Stimulated activated CD8-positive, alpha-beta memory T cell treated with anti-CD3 and anti-CD28 coated beads, Interleukin-15, amount 100 ng/mL, for 24 hours (primary cell): ENCODE measurements around the gene MED13L.

Source experiments
- DNase-seq: peaks from one replicate; pipeline ENCODE4 v3.0.0-alpha.2; 2020; ENCODE audit warnings: low read depth

The MED13L gene

DNA sequence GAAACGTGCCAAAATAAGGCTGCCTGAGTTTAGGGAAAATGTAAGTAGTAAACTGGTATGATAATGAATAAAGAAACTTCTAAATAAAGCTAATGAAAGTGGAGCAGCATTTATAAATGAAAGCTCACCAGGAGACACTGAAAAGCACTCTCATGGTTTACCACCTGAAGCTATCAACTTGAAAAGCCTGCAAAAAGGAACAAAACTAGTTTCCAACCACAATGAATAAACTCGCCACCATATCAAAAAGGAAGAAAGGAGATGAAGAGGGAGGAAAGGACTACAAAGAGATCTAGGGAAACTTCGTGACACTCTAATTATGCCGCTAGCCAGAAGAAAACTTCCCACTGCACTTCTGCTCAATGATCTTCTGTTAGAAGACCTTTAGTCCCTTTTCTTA is 66.7 kb downstream of the MED13L start:
- DNase-seq: no peak

DNA sequence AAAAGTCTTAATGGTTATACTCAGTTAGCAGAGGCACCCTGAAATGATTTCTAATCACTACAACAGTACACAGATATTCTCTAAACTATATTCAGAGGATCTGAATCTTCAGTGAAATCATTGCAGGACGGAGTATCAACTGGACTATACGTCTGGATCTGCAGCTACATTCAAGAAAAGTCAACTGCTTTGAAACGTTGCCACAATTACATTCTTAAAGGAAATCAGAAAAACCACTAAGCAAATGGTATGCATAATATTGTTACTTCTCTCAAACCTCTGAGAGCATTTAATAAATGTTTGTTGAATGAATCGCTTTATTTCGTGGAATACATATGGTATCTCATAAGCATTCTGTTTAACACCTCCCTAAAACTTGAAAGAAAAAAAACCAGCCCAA is 67.4 kb downstream of the MED13L start:
- no peak for DNase-seq

DNA sequence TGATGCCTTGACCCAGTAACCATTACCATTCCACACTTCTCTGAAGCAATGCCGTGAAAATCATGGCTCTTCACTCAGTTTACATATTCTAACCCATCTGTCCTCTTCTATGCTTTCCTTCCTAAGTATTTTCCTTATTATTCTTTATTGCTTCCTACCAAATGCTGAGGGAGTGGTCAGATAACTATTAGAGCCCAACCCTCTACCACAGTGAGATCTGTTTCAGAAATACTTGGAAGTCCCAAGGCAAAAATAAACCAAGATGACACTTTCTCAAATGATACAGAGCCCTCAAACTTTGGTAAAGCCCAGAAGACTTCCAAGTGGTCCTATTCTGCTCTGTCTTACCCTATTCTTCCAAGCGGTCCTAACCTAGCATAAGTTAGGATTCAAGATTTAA is 68.0 kb downstream of the MED13L start:
- no peak for DNase-seq

DNA sequence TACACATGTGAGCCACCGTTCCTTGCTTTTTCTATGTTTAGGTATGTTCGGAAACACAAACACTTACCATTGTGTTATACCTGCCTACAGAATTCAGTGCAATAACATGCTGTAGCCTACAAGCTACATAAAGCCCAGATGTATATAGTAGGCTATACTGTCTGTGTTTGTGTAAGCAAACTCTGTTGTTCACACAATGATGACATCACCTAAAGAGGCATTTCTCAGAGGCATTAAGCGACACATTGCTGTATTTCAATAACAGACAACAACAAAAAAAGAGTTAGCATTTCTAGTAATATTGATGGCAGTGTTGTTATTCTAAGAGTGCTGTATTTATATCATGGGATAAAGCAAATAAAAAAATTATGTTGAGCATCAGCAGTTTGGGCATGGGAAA is 70.2 kb downstream of the MED13L start:
- no peak for DNase-seq

DNA sequence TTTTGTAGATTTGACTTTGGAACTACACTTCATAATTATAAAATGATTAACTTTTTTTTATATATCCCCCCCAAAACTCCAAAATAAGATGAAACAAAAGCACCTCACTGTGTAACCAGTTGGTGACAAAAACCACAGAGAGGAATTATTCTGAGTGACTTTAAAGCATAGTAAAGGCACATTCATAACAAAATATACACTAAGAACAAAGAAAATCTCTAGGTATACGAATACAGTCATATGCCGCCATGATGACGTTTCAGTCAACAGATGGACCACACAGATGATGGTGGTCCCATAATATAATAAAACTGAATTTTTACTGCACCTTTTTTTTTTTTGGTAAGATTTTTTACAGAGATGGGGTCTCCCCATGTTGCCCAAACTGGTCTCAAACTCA is 70.7 kb downstream of the MED13L start:
- no peak for DNase-seq

DNA sequence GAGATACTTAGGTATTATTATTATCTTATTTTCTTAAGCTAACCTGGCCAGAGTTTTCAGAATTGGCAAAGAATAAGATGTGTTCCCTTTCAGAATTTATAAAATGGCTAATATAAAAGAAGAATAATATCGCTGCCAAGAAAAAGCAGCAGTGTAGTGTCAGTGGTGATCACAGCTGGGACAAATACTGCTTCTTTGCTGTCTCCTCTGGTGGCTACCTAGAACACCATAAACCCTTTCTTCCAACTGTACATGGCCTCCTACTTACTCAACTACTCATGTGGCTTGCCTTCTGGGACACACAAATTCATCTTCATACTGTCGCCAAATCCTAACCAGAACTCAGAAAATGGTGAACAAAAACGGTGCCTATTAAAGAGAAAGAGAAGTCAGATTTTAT is 72.7 kb downstream of the MED13L start:
- no peak for DNase-seq

DNA sequence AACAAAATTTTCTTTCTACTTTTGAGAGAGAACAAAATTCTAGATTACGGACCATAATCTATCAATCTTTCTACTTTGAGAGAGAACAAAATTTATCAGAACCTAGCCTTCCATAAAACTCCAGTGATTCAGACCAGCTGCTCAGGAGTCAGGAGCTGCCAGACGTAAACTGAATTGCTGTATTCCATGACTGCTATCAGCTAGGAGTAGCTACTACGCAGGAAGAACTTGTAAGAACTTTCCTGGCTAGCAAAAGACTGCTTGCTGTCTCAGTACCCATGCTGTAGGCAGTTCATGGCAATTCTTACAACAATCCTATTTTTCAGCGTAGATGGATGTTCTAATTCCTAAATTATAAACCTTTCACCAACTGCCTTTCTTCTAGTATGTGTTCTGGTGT is 73.3 kb downstream of the MED13L start:
- DNase-seq: no peak

DNA sequence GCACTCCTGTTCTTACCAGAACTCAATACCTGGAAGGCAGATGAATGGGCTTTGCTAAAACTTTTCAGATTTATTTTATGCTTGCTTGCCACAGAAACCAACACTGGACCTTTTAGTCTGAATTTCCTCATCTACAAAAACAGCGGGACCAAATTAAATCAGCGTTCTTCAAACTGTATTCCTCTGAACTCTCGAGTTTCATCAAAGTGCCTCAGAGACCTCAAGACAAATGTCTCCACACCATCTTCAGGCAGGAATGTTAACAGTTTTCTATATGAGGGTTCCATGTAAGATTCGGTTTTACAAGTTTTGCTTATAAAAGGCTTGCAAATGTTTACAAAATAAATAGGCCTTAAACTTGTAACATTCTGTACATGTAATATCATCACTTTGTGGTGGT is 74.6 kb downstream of the MED13L start:
- no peak for DNase-seq

DNA sequence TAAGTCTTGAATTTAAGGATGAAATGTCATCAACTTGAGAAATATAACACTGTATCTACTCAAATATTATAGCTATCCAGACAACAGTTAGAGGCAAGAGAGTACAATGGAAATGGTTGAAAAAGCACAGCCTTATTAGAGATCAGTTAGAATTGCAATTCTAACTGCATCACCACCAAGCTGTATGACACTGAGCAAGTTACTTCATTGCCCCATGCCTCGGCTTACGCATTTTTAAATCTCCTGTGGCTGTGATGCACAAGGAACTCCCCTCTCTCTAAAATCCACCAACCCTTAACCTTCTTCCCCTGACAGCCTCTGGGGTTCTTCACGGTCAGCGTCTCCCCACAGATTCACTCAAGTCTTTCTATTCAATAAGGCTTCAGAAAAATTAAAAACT is 75.1 kb downstream of the MED13L start:
- DNase-seq: no peak

DNA sequence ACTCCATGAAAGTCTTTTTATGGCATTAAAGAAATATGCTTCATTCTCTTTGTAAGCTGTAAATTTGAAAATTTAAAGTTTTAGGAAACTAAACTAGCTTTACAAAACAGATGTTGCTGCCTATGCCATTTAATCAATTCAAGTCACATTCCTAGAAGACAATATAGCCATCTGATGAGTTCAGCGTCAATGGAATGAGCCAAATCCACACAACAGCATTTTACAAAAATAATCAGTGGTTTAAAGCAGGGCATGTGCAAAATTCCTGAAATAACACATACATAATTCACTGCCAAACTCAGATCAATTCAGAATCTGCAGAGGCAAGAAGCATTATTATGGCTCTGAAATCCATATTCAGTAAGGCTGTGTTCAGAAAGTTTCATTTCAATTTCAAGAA is 75.6 kb downstream of the MED13L start:
- no peak for DNase-seq

DNA sequence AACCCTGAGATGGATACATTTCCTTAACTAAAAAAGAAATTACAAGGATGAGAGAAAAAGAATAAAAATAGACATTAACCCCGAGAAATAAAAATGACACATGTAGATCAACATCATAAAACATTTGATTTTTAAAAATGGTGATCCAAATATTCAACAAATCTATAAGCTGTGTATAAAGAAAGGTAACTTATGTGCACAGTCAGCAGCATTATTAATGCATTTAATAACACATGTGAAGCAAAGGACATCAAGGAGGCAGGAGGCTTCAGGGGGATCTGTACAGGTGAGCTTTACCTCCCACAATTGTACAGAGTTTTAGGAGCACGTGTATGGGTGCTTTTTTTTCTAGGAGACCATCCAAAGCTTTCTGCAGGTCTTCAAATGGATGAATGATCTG is 76.1 kb downstream of the MED13L start:
- DNase-seq: no peak

DNA sequence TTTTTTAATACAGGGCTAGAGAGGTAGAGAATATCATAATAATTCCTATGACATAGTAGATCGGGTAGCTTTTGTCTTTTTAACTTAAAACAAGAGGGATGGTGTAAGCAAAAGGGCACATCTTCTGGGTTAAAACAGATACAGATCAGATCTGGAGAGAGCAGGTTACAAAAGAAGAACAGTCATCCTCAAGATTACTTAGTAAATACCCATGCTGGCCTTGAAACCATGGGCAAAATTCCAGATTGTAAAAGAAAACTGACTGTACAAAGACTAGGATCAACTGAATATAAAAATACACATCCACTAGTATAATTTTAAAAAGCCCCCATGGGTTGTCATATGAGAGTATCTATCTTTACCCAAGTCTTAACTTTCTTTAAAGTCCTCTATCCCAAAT is 76.7 kb downstream of the MED13L start:
- DNase-seq: no peak

DNA sequence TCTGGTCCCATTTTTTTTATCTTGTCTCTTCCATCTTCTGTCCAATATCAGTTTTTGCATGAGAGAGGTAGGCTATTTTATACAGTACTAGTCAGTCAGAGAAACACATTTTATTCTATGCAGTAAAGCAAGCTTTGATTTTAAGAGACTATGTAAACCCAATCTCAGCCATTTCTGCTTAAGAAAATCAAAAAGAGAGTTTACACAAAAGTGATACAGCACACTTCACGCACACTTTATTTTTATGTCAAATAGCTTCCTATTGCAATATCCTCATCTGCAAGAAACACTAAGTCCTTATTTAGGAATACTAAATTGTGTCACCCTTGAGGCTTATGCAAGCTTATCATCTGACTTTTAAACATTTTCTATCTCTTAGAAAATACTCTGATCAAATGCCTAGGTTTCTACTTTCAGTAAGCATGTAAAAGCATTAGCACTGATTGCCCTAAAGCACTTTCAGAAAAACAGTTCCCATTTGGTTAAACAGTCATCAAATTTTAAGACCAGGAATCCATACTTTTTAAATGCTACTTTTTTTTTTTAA is 78.3 kb downstream of the MED13L start:
- no peak for DNase-seq

DNA sequence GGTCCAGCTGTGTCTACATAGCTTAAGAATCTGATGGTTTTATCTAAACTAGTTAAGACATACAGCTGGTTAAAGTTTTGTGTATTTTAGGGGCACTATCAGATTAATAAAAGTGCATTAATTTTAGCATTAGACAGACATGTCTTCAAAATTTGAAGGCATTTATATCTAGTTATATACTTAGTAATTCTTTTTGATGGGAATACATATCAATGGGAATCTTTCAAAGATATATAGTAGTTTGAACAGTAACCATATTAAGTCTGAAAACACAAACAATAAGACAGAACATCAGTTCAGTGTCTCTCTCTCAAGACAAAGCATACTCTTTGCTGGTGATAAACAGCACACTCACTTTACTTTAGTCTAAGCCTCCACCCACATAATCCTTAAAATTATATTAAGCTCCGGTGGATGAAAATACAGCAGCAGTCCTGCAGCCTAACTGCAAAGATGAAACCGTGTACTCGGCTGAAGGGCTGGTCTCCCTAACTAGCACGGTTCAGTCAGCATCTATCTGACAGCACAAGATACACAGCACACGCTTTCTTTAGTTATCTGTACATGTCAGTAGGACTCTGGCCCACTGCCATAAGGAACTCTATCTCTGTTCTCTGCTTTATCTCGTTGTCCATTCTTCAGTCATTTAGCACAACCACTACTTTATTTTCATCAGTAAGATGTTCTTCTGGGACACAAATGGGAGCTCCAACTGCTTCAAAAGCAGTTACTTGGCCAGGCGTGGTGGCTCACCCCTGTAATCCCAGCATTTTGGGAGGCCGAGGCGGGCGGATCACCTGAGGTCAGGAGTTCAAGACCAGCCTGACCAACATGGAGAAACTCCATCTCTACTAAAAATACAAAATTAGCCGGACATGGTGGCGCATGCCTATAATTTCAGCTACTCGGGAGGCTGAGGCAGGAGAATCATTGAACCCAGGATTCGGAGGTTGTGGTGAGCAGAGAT is 80.5 kb downstream of the MED13L start:
- DNase-seq: no peak

DNA sequence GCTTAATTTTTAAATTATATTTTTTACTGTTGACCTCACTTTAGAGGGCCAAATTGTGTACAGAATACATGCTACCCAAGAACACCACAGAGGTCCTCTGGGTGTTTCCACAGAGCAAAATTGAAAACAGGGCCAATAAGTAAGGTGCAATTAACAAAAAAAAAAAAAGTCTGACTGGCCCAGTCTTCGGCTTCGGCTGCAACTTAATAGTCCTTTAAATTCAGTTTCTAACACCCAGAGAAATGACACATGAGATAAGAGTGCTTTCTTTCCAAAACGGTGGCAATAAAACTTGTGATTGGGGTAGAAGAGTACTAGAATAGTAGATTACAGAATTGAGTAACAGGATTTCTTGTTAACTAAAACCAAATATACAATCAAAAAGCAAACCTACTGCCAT is 81.3 kb downstream of the MED13L start:
- no peak for DNase-seq

DNA sequence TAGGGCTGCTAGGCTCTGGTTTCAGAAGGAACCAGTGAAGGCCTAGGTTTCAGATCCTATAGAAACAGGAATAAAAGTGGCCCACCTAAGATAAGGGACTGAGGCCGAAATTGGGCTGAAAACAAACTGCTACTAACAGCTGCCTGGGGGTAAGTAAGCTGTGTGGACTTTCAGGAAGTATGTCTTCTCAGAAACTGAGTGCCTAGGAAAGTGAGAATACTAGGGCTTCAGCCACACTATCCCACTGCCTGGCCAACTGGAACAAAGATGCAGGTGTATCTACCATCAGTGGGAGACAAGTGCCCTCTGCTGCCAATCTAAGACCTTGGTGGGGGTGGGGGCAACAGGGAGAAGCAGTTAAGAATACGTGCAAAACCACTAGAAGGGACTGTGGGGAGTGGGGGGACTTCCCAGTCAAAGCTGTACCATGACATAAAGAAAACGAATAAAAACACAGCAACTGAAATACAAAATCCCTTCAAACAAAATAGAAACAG is 82.5 kb downstream of the MED13L start:
- DNase-seq: no peak

DNA sequence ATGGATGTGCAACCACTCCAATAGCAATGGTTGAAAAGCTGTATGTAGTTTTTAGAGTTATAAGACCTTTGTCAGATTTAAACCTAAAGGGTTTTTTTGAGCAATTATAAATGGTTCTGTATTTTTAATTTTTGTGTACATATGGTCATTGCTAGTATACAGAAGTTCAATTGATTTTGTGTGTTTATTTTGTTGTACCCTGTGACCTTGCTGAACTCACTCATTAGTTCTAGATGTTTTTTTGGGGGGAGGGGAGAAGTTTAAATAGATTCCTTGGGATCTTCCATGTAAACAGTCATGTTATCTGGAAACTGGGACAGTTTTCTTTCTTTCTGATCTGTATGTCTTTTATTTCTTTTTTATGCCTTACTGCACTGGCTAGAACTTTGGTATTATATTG is 87.8 kb downstream of the MED13L start:
- no peak for DNase-seq

DNA sequence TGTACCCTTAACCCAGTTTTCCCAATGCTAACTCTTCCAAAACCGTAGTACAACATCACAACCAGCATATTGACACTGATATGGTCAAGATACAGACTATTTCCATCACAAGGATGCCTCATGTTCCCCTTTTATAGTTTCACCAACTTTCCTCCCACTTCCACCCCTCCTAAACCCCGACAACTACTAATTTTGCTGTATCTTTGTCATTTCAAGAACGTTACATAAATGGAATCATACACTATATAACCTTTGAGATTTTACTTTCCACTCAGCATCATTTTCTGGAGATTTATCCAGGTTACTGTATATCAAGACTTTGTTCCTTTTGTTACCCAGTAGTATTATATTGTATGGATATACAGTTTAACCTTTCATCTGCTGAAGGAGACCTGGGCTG is 88.9 kb downstream of the MED13L start:
- DNase-seq: no peak

DNA sequence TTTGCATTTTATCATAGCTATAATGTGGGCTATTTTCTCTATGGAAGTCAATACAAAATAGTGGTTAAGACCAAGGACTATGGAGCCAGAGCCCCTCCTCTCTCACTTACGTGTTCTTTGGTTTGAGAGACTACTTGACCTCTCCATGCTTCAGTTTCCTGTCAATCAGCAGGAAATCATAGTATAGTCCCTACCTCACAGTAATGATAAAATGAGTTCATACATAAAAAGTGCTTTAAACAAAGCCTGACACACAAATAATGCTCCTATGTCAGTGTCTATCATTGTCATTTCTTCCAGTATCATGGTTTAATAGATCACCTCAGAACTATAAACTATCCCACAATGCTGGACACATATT is 90.4 kb downstream of the MED13L start:
- DNase-seq: no peak

DNA sequence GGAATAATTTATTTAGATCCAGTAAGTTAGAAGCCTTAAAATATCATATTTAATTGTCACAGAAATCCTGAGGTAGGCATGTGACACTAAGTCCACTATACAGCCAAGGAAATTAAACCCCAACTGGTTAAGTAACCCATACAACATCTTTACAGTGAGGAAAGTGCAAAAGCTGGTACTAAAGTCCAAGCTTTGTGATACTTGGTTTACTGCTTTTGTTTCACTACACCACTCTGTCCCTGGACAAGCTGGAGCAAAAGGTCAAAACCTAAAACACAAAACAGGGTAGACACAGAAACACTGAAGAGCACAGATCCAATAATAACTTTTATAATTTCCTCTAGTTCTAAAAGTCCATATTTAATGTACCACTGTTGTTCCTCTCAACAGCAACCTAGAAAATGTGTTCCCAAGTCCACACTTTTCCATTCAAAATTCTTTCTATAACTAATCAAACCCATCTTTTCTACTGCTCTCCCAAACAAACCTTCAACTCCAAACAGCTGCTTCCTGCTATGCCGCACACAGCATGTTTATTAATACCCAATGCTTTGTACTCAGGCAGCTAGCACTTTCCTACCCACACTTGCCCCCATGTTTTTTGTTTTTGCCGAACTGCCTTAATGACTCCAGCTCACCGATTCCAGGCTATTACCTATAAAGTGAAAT is 90.9 kb downstream of the MED13L start:
- no peak for DNase-seq

DNA sequence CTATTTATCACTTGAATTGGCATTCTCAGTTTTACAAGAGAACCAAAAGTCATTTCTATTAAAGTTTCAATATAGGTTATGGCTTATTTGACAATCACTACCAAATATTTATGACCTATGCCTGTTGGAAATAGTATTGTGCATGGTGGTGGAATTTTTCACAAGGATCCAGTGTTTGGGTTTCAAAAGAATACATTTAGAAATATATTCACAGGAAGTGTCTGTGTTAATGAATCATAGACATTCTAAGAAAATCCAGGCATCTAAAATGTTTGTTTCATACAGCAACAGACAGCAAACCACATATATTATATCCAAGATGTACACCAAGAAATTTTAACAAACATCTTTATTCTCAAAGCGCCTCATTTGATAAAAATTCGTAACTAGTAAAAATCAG is 92.7 kb downstream of the MED13L start:
- DNase-seq: no peak

DNA sequence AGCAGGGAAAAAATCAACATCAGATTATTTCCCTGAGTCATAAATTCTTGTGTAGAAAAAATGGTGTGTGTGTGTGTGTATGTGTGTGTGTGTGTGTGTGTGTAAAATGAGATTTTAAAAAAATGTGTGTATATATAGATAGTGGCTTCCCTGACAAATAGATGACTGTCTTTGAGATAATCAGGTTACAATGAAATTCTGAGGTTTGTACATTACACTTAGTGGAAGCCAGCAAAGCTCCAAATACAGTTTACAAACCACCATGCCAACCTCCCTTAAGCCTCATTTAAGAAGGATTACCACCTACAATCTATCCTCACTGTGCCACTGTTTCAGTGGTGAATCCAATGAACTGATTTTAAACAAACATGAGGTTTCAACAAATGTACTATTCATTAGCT is 93.8 kb downstream of the MED13L start:
- no peak for DNase-seq

DNA sequence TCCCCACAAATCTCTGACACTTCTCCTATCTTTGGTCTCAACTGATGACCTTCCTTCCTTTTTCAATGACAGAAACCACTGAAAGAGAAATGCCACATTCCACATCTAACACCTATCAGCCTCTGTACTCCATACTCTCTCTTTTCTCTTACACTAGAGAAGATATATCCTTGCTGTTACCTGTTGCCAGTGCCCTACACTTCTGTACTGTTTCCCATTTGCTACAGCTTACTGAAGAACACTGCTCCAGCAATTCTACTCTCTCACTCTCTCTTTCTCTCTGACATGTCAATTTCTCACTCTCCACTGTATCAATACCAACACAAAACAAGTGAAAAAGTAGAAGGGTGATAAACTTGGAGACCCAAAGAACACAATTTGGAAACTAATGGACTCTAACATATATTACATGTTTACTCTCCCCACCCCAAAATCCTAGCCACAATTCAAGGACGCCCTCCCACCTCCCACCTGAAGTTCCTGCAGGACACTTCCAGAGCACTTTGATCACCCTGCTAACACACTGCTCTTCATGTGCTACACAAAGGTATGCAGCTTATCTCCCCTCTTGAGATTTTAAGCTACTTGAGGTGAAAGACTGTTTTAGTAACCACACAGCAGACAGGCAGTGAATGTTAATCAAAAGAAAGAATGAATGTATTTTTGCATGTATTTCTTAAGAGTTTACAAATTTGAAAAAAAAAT is 95.0 kb downstream of the MED13L start:
- no peak for DNase-seq
